Astrocyte of the spinal cord (primary cell): Measurements from ENCODE around the gene SYNC.
A peak's percentile ranks its signal among the peaks of the same experiment; 100 is the strongest.

ENCODE experiments used
- DNase-seq: peaks from one replicate; pipeline ENCODE4 v3.0.0; 2011; ENCODE audit warnings: low read depth, low spot score
- H3K4me3 ChIP-seq: 2 replicates; pipeline ENCODE4 v1.5.1; 2011; ENCODE audit warnings: low read depth, mild to moderate bottlenecking, low read length, moderate library complexity
- in situ Hi-C: cut with HindIII; loops from 2 replicates; pipeline ENCODE4 v1.10.0; 2017; ENCODE audit warnings: low sequenced_read_pairs
- TF ChIP-seq, protein P1 (sequence below): IDR thresholded peaks from 2 replicates; pipeline ENCODE4 v1.5.1; 2012; ENCODE audit warnings: low read depth, mild to moderate bottlenecking, low read length, inconsistent platforms

Gene SYNC

DNA sequence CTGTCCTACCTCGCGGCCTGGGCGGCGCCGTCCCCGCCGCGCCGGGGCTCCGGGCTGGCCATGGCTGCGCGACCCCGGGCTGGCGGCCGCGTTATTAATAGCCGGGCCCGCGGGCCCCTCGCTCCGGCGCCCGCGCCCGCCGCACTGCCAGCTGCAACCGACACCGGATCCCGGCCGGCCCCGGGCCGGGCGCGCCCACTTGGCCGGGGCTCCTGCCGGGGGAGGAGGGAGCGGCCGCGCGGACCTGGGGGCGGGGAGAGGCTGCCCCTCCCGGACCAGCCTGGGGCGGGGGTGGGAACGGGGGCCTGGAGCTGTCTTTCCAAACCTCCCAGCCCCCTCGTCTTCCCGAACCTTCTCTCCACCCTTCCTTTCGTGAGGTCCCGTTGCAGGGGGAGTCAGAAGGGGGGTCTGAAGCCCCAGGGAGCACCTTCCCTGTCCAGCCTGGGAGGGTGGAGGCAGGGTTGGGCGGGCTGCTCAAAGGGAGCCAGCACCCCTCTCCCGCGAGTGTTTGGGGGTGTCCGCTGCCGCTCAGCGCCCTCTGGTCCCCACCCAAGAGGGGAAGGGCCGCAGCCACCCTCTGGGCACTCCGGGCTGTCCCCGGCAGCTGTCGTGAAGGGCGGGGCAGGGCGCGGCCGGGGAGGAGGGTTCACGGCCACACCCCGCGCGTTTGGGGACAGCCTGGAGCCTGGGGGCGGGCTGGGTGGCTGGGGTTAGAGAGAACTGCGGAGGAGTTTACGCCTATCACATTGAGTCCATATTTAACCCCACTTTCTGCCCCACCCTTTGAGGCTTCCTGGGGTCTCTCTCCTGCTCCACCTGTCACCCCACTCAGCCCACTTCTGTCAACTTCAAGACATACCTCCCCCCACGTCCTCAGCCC, at the start of gene SYNC:
Gene SYNC, minus strand, starts transcription at position 172 of the 880 bp plus-strand sequence. Its CDS starts 110 bp downstream, at position 62.
- TF ChIP-seq, protein P1, sequence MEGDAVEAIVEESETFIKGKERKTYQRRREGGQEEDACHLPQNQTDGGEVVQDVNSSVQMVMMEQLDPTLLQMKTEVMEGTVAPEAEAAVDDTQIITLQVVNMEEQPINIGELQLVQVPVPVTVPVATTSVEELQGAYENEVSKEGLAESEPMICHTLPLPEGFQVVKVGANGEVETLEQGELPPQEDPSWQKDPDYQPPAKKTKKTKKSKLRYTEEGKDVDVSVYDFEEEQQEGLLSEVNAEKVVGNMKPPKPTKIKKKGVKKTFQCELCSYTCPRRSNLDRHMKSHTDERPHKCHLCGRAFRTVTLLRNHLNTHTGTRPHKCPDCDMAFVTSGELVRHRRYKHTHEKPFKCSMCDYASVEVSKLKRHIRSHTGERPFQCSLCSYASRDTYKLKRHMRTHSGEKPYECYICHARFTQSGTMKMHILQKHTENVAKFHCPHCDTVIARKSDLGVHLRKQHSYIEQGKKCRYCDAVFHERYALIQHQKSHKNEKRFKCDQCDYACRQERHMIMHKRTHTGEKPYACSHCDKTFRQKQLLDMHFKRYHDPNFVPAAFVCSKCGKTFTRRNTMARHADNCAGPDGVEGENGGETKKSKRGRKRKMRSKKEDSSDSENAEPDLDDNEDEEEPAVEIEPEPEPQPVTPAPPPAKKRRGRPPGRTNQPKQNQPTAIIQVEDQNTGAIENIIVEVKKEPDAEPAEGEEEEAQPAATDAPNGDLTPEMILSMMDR, result no peak
- in situ Hi-C loops, result no loop called here
- DNase-seq, result peak; percentile 85
- H3K4me3 ChIP-seq, result peak within 1 kb of the TSS; percentile 74

DNA sequence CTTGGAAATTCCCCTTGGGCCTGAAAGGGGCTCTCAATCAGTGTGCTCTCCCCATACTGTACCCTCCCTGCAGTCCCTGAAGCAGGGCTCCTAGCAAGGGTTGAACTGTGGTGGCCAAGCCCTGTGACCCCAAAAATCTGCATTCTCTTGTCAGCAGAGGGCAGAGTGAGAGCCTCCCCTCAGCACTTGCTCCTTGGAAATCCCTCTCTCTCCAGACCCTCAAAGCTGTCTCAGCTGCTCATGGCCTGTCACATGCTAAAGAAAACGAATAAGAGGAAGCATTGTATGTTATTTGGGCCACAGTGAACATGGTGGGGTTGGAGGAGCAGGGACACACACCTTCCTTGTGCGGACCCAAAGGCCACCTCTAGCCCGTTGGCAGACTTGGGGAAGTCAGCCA, 47.2 kb upstream of the SYNC start:
- in situ Hi-C loops, result no loop called here
- TF ChIP-seq, protein P1, result no peak
- no peak overlapping the region for H3K4me3 ChIP-seq
- no peak for DNase-seq

DNA sequence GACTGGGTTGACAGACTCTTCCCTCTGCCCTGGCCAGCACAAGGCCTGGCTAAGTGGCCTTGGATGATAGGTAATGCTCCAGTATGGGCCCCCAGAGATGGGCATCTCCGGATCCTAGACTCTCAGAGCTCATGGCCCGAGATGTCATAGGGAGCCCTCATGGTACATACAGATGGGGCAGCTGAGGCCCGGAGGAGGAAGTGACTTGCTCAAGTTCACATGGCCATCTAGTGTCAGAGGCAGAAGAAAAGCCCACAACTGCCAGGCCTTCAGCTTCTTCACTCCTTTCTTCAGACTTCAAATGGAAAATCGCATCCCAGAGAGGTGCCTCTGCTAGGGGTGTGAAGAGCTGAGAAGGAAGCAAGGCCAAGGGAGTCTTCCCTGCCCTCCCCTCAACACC, 46.8 kb upstream of the SYNC start:
- TF ChIP-seq, protein P1, result no peak
- in situ Hi-C loops, result no loop called here
- no peak overlapping the region for H3K4me3 ChIP-seq
- no peak for DNase-seq

DNA sequence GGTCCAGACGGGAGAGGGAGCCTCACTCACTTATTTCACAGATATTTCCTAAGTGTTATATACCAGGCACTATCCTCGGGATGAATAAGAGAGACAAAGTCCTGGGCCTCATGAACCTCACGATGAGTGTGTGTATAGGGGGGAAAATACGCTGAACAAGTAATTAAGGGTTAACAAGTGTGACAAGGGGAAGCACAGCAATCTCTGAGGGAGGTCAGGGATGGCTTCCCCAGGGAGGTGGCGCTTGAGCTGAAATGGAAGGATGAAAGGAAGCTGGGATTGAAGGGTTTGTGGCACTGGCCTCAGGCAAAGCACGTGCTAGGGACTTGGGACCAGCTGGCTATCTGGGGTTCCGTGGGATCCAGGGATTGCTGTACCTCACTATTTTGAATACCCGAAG, 46.4 kb upstream of the SYNC start:
- in situ Hi-C loops, result no loop called here
- TF ChIP-seq, protein P1, result no peak
- no peak overlapping the region for H3K4me3 ChIP-seq
- DNase-seq, result no peak

DNA sequence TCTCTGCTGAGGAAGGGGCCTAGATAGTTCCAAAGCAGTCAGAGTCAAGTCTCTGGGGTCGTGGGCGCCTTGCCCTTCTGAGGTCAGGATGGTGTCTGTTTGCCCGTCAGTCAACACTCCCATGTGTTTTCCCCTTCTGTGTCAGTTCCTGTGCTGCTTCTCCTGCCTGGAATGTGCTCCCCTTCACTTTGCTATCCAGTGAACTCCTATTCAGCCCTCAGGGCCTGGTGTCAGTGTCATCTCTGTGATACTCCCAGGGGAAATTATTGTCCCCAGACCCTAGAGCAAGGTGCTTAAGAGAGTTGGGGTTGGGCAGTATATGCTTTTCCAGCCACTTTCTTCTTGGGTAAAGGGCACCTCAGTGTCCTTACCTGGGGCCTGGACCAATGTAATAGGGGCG, 45.8 kb upstream of the SYNC start:
- H3K4me3 ChIP-seq, result no peak overlapping the region
- in situ Hi-C loops, result no loop called here
- no peak for DNase-seq
- TF ChIP-seq, protein P1, result no peak

DNA sequence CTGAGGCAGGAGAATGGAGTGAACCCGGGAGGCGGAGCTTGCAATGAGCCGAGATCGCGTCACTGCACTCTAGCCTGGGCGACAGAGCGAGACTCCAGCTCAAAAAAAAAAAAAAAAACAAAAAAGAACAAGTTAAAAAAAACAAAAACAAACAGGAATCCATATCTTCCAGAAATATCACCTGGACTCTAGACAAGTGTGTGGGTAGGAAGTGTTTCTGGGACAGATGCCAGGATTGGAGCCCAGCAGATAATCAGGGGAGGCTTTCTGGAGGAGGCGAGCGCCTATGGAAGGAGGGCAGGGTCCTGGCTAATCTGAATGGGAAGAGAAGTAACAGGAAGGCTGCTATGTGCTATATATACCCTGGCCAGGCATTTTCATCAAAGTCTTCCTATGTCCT, 43.6 kb upstream of the SYNC start:
- H3K4me3 ChIP-seq, result no peak overlapping the region
- DNase-seq, result no peak
- TF ChIP-seq, protein P1, result no peak
- in situ Hi-C loops, result no loop called here
